Central memory CD4-positive, alpha-beta T cell (primary cell): ENCODE results near the gene GALNT9.
"Not testable (repeated sequence)": the region's sequence is repeated elsewhere in the genome, so short reads cannot be mapped to it uniquely, and the experiment has no call there.

ENCODE experiments used
- DNase-seq: peaks from one replicate; pipeline ENCODE4 v3.0.0; 2022
- total RNA-seq, 3 experiments: gene quantifications; one replicate each; lab custom pipeline; 2026; lab: John Stamatoyannopoulos, UW

GALNT9 gene
- total RNA-seq, result 0 to 0.25 (median 0.05) reads per million in 3 experiments

- DNase-seq, result no peak
These were observed at the start of gene GALNT9 for GRCh38 chr12:132329036-132329719. GALNT9 (minus strand) TSS chr12:132329589; CDS start chr12:132329203, 386 bp downstream.

GRCh38 chr12:132379057-132379456 is 49.7 kb upstream of the GALNT9 start:
- not testable (repeated sequence) for DNase-seq

- DNase-seq, result no peak
These were observed 47.8 kb upstream of the GALNT9 start for GRCh38 chr12:132377147-132377546.

DNA sequence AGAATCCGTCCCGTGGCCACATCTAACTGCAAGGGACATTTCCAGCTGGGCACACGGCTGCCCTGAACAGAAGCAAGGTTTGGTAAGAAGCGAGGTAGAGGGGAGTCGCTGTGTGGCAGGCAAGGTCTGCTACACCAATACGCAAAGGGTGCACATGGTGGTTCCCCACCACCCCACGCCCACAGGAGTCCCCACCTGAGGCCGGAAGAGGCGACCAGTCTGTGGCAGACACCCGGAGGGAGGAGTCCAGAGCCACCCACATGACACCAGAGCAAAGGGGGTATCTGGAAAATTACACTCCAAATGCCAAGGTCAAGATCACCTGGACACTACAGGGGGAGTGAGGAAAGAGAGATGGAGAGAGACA is 47.1 kb upstream of the GALNT9 start:
- no peak for DNase-seq

DNA sequence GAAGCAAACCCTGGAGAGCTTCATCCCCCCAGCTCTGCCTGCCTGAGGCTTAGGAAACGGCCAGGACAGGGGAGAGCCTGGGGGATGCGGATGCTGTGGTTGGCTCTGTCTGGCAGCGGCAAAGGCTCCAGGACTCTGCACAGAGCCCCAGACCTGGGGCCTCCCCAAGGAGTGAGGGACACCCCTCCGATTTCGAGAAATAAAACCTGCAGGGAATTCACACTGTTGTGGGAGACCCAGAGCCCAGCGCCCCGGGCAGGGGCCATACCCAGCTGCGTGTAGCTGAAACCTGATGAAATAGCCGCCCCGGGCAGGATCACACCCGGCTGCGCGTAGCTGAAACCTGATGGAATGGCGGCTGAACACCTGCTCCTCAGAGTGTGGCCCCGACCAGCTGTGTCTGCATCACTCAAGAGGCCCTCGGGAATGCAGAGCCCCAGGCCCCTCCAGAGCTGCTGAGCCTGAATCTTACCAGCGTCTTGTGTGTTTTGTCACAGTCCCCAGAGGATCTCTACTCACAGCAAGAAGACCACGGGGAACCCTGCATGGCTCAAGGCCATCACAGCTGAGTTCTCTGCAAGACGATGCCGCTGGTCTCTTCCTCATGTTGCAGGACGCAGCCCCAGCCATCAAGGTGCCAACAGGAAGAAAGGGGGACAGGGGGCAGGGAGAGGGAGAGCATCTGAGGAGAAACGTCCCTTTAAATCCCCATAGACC is 46.5 kb upstream of the GALNT9 start:
- no peak for DNase-seq

GRCh38 chr12:132374612-132375445 is 45.4 kb upstream of the GALNT9 start:
- no peak for DNase-seq

GRCh38 chr12:132373901-132374611 is 44.7 kb upstream of the GALNT9 start:
- DNase-seq, result no peak

GRCh38 chr12:132367852-132368251 is 38.5 kb upstream of the GALNT9 start:
- DNase-seq, result no peak

DNA sequence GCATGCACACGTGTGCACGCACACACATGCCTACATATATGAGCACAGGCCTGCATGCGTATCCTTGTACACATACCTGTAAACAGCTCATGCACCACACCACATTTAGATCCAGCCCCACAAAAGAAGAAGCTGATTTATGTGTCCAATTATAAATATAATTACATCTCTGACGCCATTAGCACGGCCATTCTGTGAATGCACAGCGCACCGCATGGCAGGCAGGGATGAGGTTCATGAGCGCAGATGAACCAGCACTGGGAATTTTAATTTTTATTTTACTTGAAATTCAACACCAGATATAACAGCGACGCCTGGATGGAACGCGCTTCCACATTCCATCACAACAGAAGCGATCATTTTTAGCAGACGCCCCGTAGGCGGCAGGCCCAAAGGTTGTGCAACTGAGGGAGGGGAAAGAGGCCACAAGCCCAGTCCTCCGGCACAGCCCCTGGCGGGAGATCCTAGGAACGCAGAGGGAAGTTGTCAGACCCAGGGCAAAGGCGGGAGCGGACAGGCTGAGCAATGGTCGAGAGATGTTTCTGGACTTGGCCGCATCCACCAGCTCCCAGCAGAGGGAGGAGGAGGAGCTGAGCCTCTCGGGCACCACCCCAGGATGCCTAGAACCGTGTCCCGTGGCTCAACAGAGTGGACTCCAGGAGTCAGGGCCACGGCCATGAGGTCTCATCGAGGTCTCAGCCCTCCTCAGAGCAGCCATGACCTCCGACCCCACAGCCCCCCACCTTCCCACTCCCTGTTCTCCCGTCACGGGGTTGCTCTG is 37.9 kb upstream of the GALNT9 start:
- DNase-seq, result no peak

DNA sequence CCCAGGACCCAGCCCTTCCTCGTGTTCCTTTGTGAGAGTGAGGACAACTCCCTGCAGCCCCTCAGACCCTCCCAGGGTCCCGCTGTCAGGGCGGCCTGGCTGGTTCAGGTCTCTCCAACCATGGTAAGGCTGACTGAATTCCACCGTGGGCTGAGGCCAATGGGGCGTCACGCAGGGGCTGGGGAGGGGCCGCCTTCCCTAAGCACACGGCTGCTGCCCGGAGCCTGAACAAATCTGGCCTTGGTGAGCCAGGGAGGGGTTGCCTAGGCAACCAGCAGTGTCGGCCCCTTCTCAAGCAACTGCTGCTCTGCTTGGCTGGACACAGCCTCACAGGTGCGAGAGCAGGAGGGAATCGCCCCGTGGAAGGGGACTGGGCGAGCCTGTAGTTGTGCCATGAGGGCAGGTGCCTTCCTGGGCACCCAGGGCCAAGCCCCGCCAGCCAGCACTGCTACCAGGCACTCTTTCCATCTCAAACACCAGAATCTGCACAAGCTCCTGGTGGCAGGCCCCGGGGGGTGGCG is 37.0 kb upstream of the GALNT9 start:
- DNase-seq, result no peak

- no peak for DNase-seq
These were observed 35.8 kb upstream of the GALNT9 start for GRCh38 chr12:132365226-132365625.

DNA sequence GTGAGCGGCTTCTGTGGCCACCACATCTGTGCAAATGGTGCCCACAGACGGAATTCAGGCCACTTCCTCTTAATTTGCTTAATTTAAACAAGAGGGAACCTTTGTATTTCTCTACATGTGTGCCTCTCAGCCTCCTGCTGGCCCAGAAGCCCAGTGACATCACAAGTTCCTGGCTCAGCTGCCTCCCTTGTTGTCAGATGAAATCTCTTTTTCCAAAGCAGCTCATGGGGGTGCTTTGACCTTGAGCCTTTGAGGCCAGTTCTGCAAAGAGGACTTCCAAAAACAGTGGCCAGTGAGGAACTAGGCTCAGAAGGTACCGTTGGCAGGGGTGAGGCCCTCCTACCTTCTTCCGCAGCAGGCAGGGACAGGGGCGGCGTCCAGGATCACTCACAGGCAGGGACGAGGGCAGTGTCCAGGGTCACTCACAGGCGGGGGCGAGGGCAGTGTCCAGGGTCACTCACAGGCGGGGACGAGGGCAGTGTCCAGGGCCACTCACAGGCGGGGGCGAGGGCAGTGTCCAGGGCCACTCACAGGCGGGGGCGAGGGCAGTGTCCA is 35.0 kb upstream of the GALNT9 start:
- no peak for DNase-seq

DNA sequence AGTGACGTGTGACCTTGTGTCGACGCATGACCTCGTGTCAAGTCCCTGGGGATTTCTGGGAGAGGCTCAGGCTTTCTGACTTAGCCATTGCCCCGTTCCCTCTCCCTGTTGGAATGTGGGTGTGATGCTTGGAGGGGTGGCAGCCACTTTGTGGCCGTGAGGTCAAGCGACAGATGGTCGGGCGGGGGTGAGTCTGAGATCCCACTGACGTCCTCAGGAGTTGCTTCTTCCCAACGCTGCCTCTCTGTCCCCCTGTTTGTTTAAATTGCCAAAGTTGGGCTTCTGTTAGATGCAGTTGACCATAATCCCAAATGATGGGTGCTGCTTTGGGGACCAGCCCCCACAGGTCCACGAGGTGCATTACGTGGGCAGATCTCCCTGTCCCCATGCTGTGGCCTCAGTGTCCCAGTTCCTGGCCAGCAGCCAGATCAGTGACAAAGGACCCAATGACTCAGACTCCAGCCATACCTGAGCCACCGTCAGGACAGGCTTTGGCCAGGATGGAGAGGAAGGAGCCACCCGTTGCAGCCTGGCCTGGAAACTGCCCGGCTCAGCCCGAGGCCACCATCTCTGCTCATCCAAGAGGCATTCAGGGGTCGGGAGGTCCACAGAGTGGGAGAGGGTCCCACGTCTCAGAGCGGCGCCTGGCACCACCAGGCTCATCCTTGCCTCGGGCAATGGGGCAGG is 34.4 kb upstream of the GALNT9 start:
- DNase-seq, result no peak

GRCh38 chr12:132362996-132363660 is 33.7 kb upstream of the GALNT9 start:
- DNase-seq, result no peak

DNA sequence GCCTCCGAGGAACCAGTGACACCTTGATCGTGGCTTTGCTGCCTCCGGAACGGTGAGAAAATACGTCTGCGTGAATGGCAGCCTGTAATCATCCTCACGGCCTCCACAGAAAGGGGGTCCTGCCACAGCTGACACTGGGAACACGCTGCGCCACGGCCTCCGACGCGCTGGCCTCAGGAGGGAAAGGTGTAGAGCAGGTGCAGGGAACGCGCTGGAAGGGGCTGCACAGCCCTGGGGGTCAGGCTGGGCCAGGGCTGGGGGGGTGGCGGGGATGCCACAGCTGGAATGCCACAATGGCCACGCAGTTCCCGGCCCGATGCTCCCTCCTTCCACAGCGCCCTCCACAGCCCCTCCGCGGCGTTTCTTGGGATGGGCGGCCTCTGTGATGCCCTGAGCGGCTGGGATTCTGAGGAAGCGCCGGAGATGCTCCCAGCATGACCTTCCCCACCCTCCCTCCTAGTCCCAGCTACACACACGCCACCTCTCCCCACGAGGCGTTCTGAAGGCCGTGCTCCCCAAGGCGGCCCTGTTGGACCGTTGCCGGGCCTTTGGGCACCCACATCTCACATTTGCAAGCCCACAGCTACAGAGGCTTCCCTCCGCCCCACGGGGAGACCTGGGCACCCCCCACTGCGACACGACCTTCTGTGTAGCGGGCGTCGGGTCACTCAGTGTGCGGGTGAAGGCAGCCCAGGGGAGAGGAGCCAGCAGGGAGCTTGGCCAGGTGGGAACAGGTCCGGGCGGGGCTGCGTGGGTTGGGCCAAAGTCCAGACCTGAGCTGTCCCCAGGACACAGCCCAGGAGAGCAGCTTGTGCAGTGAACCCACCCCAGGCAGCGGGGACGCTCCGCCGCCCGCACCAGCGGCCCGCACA is 31.8 kb upstream of the GALNT9 start:
- DNase-seq, result no peak

DNA sequence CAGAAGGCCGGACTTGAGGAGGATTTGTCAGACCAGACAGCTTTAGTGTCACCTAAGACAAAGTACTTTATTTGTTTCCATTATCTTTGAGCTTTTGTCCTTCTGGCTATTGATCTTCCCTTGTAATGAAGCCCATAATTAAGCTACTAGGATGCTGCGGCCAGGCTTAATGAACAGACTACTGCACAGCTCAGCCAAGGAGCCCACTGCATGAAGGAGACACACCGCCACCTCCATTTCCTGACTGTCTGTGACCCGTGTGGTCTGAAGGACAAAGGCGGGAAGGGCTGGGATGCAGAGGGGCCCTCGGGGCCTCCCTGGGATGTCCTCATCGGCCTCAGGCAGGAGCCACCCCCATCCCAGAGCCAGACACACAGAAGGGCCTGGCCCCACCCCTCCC is 31.0 kb upstream of the GALNT9 start:
- DNase-seq, result no peak

GRCh38 chr12:132359971-132360370 is 30.6 kb upstream of the GALNT9 start:
- no peak for DNase-seq

- no peak for DNase-seq
These were observed 30.2 kb upstream of the GALNT9 start for GRCh38 chr12:132359551-132359950.
